BE2C (cell line): ENCODE data around the gene LTBP4.

Source experiments
- DNase-seq: peaks from one replicate; pipeline ENCODE4 v3.0.0-alpha.2; 2020
- H3K27me3 ChIP-seq: fragments of 250-450 bp; sonication (Bioruptor Pico); 2 replicates; pipeline ENCODE4 v1.5.1; 2020; ENCODE audit warnings: mild to moderate bottlenecking
- H3K36me3 ChIP-seq: fragments of 250-450 bp; sonication (Bioruptor Pico); 2 replicates; pipeline ENCODE4 v1.5.1; 2020; ENCODE audit warnings: mild to moderate bottlenecking
- H3K4me1 ChIP-seq: fragments of 250-450 bp; sonication (Bioruptor Pico); 2 replicates; pipeline ENCODE4 v1.5.1; 2020
- H3K4me3 ChIP-seq: 2 replicates; pipeline ENCODE4 v1.5.1; 2011; ENCODE audit warnings: low read depth, low read length
- H3K9me3 ChIP-seq: fragments of 250-450 bp; sonication (Bioruptor Pico); 2 replicates; pipeline ENCODE4 v1.5.1; 2020
- CTCF ChIP-seq: IDR thresholded peaks from 2 replicates; pipeline ENCODE4 v1.5.1; 2012; ENCODE audit warnings: mild to moderate bottlenecking, low read depth, low read length

LTBP4 gene

GRCh38 chr19:40611900-40612698, 10.9 kb downstream of the LTBP4 start:
- DNase-seq = no peak
- H3K4me1 ChIP-seq = peaks cover 7% of the 10 kb centered on the region
- no peaks in the 10 kb centered on the region for H3K36me3 ChIP-seq
- H3K9me3 ChIP-seq = no peaks in the 10 kb centered on the region
- TF ChIP-seq CTCF = no peak
- H3K27me3 ChIP-seq = no peaks in the 10 kb centered on the region
- no peak overlapping the region for H3K4me3 ChIP-seq

GRCh38 chr19:40612831-40613689, 11.9 kb downstream of the LTBP4 start:
- H3K4me3 ChIP-seq = peak overlapping the region; percentile 73
- H3K27me3 ChIP-seq = no peaks in the 10 kb centered on the region
- no peaks in the 10 kb centered on the region for H3K36me3 ChIP-seq
- peak; percentile 77 for DNase-seq
- H3K4me1 ChIP-seq = peaks cover 7% of the 10 kb centered on the region
- TF ChIP-seq CTCF = no peak
- H3K9me3 ChIP-seq = no peaks in the 10 kb centered on the region

- H3K36me3 ChIP-seq = no peaks in the 10 kb centered on the region
- no peak for TF ChIP-seq CTCF
- H3K4me3 ChIP-seq = peak overlapping the region; percentile 73
- H3K27me3 ChIP-seq = no peaks in the 10 kb centered on the region
- peak; percentile 82 for DNase-seq
- H3K9me3 ChIP-seq = no peaks in the 10 kb centered on the region
- H3K4me1 ChIP-seq = peaks cover 7% of the 10 kb centered on the region
Observed at GRCh38 chr19:40613690-40614621, 12.8 kb downstream of the LTBP4 start.

DNA sequence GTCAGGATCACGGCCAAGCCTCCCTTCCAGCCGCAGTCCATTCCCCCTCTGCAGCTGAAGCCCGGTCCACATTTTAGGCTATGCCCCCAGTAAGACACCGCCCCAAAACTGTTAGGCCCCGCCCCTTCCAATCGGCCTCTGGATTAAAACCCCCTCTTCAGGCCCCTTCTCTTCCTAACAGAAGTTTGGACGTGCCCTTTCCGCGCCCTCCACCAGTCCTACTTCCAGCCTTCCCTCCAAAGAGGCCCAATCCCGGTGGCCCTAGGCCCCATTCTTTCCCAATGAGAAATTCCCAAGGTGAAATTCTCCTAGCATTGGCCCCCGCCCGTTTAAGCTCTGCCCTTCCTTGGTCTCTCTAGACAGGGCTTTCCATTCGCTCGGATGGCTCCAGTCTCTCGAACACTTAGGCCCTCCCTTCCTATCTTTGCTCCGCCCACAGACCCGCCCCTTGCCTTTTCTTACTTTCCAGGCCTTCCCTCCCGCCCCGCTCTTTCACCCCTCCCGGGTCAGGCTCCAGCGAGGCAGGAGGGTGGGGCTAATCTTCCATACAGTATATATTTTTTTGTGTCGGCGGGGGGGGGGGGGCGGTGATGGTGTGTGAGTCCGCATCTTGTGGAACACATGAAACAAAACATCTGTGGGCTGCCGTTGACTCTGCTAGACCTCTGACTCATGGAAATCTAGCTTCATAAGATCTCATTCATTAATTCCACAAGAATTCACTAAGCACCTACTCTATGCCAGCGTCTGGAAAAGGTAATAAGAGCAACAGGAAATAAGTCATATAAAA, 13.6 kb downstream of the LTBP4 start:
- Histone ChIP-seq H3K4me3 (peak overlapping the region; percentile 73), H3K9me3 (no peaks in the 10 kb centered on the region), H3K36me3 (no peaks in the 10 kb centered on the region), H3K4me1 (peaks cover 7% of the 10 kb centered on the region), H3K27me3 (no peaks in the 10 kb centered on the region)
- no peak for TF ChIP-seq CTCF
- peak; percentile 84 for DNase-seq

GRCh38 chr19:40616178-40616577, 15.0 kb downstream of the LTBP4 start:
- no peaks in the 10 kb centered on the region; the same call in 1 of the 2 replicates for H3K4me1 ChIP-seq
- TF ChIP-seq CTCF = no peak
- no peaks in the 10 kb centered on the region for H3K36me3 ChIP-seq
- no peak for DNase-seq
- H3K9me3 ChIP-seq = no peaks in the 10 kb centered on the region
- no peak overlapping the region for H3K4me3 ChIP-seq
- no peaks in the 10 kb centered on the region for H3K27me3 ChIP-seq
